D721Med (cell line): ENCODE data around the gene INPP5F.
"Not testable (repeated sequence)": the region's sequence is repeated elsewhere in the genome, so short reads cannot be mapped to it uniquely, and the experiment has no call there.

Experiments
- DNase-seq: peaks from one replicate; pipeline ENCODE4 v3.0.0; 2011; ENCODE audit warnings: low spot score; ENCODE audit not compliant: insufficient read length
- FAIRE-seq: peaks from 2 replicates; lab custom pipeline; 2011; peaks lifted over from hg19 to GRCh38; lab: Jason Lieb, UNC
- TF ChIP-seq, protein P1 (sequence below): IDR thresholded peaks from 2 replicates; pipeline ENCODE4 v1.5.1; 2012; ENCODE audit warnings: mild to moderate bottlenecking, control low read depth; ENCODE audit not compliant: insufficient read depth; ENCODE audit errors: missing control alignments

INPP5F gene

DNA sequence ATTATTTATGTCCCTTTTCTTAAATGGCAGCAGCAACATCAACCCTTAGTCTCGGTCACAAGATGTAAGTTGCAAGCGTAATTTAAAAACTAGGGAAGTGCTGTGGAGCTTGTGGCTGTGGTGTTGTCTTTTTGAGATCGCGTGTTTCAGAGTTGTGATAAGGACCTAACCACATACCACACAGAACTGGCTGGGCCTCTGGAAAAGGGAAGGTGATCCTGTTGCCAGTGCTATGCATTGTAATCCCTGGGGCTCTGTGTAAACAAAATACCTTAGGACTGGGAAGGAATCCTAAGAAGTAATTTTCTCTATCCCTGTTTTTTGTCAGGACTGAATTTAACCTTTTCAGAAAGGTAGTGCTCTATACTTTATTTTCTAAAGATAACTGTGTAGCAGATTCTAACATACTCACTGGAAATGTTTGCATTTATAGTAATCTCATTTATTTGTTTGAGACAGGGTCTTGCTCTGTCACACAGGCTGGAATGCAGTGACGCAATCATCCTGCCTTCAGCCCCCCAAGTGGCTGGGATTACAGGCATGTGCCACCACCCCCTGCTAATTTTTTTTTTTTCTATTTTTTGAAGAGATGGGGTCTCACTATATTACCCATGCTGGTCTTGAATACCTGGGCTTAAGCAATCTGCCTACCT lies 60.4 kb downstream of the INPP5F start:
- TF ChIP-seq, protein P1, sequence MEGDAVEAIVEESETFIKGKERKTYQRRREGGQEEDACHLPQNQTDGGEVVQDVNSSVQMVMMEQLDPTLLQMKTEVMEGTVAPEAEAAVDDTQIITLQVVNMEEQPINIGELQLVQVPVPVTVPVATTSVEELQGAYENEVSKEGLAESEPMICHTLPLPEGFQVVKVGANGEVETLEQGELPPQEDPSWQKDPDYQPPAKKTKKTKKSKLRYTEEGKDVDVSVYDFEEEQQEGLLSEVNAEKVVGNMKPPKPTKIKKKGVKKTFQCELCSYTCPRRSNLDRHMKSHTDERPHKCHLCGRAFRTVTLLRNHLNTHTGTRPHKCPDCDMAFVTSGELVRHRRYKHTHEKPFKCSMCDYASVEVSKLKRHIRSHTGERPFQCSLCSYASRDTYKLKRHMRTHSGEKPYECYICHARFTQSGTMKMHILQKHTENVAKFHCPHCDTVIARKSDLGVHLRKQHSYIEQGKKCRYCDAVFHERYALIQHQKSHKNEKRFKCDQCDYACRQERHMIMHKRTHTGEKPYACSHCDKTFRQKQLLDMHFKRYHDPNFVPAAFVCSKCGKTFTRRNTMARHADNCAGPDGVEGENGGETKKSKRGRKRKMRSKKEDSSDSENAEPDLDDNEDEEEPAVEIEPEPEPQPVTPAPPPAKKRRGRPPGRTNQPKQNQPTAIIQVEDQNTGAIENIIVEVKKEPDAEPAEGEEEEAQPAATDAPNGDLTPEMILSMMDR: no peak
- DNase-seq: no peak
- FAIRE-seq: no peak

DNA sequence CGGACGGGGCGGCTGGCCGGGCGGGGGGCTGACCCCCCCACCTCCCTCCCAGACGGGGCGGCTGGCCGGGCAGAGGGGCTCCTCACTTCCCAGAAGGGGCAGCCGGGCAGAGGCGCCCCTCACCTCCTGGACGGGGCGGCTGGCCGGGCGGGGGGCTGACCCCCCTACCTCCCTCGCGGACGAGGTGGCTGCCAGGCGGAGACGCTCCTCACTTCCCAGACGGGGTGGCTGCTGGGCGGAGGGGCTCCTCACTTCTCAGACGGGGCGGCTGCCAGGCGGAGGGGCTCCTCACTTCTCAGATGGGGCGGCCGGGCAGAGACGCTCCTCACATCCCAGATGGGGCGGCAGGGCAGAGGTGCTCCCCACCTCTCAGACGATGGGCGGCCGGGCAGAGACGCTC lies 69.3 kb downstream of the INPP5F start:
- not testable (repeated sequence) for FAIRE-seq, DNase-seq

DNA sequence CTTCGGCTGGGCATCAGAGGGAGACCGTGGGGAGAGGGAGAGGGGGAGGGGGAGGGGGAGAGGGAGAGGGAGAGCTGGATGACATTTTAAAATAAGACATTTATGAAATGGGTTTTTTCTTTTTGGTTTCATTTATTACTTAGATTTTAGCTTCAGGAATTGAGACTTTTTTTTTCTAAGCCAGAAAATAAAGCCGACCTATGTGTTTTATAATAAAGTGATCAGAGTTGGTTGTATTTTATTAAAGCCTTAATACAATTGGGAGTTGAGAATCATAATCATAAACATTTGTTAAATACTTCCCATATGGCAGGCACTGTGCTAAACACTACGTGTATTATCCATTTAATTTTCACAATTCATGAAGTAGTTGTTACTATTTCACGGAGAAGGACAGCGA lies 70.2 kb downstream of the INPP5F start:
- FAIRE-seq (no peak), DNase-seq (no peak)
- TF ChIP-seq, protein P1: no peak

DNA sequence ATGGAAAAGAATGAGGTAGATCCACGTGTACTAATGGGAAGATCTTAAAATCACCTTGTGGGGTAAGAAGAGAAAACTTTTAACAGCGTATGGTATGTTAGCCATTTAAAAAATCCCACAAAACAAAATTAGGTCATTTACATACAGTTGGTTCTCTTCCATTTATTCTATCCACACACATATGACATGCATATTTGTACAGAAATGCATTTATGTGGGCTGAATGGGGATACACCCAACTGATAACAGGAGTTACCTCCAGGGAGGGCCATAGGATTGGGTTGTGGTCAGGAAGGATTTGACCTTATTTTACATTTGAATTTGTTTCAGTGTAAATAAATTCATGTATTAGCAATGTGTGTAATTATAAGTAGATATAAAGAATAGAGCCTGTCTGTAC lies 75.3 kb downstream of the INPP5F start:
- TF ChIP-seq, protein P1: no peak
- FAIRE-seq (no peak), DNase-seq (no peak)

DNA sequence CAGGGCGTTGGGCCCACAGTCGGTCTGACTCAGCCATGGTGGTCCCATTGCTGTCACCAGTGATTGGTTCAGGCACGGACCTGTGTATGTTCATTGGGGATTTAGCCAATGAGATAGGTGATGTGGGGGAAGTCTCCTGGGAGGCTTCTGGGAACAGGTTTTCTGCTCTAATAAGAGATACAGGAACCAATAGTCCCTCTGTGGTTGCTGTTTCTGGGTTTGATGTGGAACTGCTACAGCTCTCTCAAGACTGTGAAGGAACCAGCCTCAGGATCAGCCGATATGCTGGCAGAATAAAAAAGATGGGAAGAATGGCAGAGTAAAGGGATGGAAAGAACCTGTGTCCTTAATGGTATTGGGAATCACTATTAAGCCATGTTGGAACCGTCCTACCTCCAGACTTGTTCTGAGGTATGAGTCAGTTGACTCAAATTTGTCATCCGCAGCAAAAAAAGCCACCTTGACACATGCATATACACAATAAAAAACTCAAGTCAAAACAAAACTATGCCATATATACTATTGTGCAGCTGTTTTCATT lies 76.2 kb downstream of the INPP5F start:
- TF ChIP-seq, protein P1: no peak
- FAIRE-seq: no peak
- DNase-seq: no peak

DNA sequence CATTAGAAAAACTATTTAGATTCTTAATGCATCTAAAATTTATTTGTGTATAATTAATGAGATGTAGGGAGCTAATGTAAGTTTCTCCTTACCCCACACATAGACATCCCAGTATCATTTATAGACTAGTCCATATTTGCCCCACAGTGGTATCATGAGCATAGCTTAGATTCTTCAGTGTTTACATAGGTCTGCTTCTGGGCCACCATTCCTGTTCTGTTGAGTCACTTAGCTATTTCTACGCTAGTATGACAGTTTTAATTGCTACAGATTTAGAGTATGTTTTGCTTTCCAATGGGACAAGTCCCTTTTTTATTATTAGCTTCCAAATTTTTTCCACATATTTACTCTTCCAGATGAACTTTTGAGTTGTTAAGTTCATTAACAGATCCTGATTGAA lies 77.4 kb downstream of the INPP5F start:
- no peak for FAIRE-seq
- no peak for DNase-seq
- TF ChIP-seq, protein P1: no peak

DNA sequence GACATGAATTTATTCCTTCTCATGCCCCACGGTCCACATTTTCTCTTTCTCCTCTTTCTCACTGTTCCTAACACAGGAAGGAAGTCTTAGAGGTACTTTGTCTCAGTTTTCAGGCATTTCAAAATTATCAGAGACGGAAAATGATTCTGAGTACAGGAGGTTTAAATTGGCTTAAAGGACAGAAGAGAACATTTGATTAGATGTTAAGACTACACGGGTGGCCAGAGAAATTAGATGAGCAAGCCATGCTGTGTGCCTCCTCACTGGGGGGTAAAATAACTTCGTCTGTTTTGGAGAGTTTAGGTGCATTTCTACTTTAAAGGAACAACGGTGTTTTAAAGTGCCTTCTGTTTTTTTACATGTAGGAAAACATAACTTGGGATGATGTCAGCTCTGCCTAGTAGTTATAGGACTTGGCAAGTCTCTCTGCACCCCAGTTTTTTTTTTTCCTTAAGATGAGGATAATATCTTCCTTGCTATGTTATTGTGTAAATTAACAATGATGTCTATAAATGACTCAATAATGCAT lies 79.9 kb downstream of the INPP5F start:
- DNase-seq: no peak
- TF ChIP-seq, protein P1: no peak
- FAIRE-seq: no peak
